DND-41 (cell line): Measurements from ENCODE around the gene PLP2.
"Not testable (repeated sequence)": the region's sequence is repeated elsewhere in the genome, so short reads cannot be mapped to it uniquely, and the experiment has no call there.

Experiments
- ATAC-seq: fragments of 200-7000 bp; cut with Tn5 transposase; 3 replicates; pipeline ENCODE4 v1.9.1; 2021; ENCODE audit warnings: low read depth; ENCODE audit not compliant: insufficient read depth
- DNase-seq: peaks from one replicate; pipeline ENCODE4 v3.0.0-alpha.2; 2020
- H2AFZ ChIP-seq: 2 replicates; pipeline ENCODE4 v1.6.0; 2012; ENCODE audit warnings: low read depth, low read length
- H3K27ac ChIP-seq: 2 replicates; pipeline ENCODE4 v1.5.1; 2012; ENCODE audit warnings: low read length, inconsistent platforms
- H3K27me3 ChIP-seq: fragments of 200-600 bp; sonication (generic); 2 replicates; pipeline ENCODE4 v1.6.0; 2012; ENCODE audit warnings: low read length, mild to moderate bottlenecking, inconsistent platforms; ENCODE audit not compliant: insufficient read depth, poor library complexity
- H3K36me3 ChIP-seq: 2 replicates; pipeline ENCODE4 v1.5.1; 2012; ENCODE audit warnings: low read length, inconsistent platforms; ENCODE audit not compliant: insufficient read depth
- H3K4me1 ChIP-seq: 2 replicates; pipeline ENCODE4 v1.5.1; 2012; ENCODE audit warnings: mild to moderate bottlenecking, low read length; ENCODE audit not compliant: insufficient read depth
- H3K4me2 ChIP-seq: 2 replicates; pipeline ENCODE4 v1.6.0; 2012; ENCODE audit warnings: mild to moderate bottlenecking, moderate library complexity, low read length, inconsistent platforms; ENCODE audit not compliant: insufficient read depth
- H3K4me3 ChIP-seq, 2 experiments: fragments of 200-600 bp in 1 of 2; shearing (Covaris generic) in 1 of 2; 2 replicates each; pipeline ENCODE4 v1.5.1; 2012 to 2016; ENCODE audit warnings: inconsistent platforms in 2 of 2, low read length in 2 of 2, mild to moderate bottlenecking in 2 of 2, low read depth in 1 of 2, moderate library complexity in 1 of 2
- H3K79me2 ChIP-seq: 2 replicates; pipeline ENCODE4 v1.6.0; 2012; ENCODE audit warnings: low read length, inconsistent platforms; ENCODE audit not compliant: insufficient read depth
- H3K9ac ChIP-seq: 2 replicates; pipeline ENCODE4 v1.6.0; 2012; ENCODE audit warnings: low read depth, mild to moderate bottlenecking, inconsistent platforms, low read length, moderate library complexity
- H3K9me3 ChIP-seq: 2 replicates; pipeline ENCODE4 v1.5.1; 2012; ENCODE audit warnings: low read length, moderate library complexity, mild to moderate bottlenecking, inconsistent platforms; ENCODE audit not compliant: insufficient read depth, severe bottlenecking
- H4K20me1 ChIP-seq: 2 replicates; pipeline ENCODE4 v1.6.0; 2012; ENCODE audit warnings: low read length; ENCODE audit not compliant: insufficient read depth
- EZH2 ChIP-seq: IDR thresholded peaks from 3 replicates; pipeline ENCODE4 v1.6.1; 2012; ENCODE audit warnings: borderline replicate concordance, low read depth, mild to moderate bottlenecking, moderate library complexity, low read length, inconsistent platforms; ENCODE audit not compliant: severe bottlenecking
- TF ChIP-seq, protein P1 (sequence below): IDR thresholded peaks from 2 replicates; pipeline ENCODE4 v1.5.1; 2012; ENCODE audit warnings: borderline replicate concordance, low read length, moderate library complexity, mild to moderate bottlenecking; ENCODE audit not compliant: poor library complexity, severe bottlenecking; ENCODE audit errors: extremely low read depth

The PLP2 gene

DNA sequence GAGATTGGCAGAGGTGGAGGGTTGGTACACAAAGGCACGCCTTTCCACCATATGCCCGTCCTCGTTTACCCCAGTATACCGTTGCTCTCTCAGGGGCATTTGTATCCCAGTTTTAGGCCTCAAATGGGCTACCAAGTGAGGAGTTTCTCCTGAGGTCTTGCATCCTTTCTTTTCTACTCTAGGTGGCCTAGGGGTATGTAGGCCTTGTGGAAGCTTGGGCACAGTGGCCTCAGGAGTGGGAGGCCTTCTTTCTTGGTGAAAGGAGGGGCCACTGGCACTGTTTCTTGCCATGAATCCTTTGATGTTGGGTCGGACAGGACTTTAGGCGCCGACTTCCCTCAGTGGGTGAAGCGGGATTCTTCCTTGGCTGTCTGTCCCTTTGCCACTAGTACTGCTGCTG lies 24.4 kb upstream of the PLP2 start:
- no peaks in the 10 kb centered on the region for H4K20me1 ChIP-seq
- ATAC-seq (no peak), DNase-seq (no peak)
- no peaks in the 10 kb centered on the region for H3K4me1 ChIP-seq
- H3K27ac ChIP-seq = no peak overlapping the region
- no peaks in the 10 kb centered on the region for H3K9me3 ChIP-seq
- no peak overlapping the region for H3K9ac ChIP-seq
- no peak for TF ChIP-seq EZH2
- TF ChIP-seq, protein P1, sequence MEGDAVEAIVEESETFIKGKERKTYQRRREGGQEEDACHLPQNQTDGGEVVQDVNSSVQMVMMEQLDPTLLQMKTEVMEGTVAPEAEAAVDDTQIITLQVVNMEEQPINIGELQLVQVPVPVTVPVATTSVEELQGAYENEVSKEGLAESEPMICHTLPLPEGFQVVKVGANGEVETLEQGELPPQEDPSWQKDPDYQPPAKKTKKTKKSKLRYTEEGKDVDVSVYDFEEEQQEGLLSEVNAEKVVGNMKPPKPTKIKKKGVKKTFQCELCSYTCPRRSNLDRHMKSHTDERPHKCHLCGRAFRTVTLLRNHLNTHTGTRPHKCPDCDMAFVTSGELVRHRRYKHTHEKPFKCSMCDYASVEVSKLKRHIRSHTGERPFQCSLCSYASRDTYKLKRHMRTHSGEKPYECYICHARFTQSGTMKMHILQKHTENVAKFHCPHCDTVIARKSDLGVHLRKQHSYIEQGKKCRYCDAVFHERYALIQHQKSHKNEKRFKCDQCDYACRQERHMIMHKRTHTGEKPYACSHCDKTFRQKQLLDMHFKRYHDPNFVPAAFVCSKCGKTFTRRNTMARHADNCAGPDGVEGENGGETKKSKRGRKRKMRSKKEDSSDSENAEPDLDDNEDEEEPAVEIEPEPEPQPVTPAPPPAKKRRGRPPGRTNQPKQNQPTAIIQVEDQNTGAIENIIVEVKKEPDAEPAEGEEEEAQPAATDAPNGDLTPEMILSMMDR = no peak
- no peaks in the 10 kb centered on the region for H3K36me3 ChIP-seq
- no peak overlapping the region for H3K4me3 ChIP-seq
- no peak overlapping the region for H3K4me2 ChIP-seq
- no peak overlapping the region for H2AFZ ChIP-seq
- H3K27me3 ChIP-seq = no peaks in the 10 kb centered on the region
- no peaks in the 10 kb centered on the region for H3K79me2 ChIP-seq

DNA sequence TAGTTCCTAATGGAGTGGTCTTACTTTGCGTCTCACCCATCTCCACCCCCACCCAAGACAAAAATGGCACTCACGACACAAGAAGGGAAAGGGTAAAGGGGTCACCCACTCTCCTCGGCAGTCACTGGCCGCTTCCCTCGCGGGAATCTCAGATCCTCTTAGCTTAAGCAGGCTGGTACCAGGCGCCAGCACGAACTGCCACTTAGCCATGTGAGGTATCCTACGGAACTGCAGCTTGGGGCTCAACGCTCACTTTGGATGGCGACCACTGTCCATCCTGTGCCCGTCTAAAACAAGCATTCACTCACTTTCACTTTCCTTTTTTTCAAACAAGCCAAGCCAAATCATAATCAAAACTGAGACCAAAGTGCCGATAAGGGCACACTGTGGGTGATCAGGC lies 23.8 kb upstream of the PLP2 start:
- TF ChIP-seq EZH2 = no peak
- TF ChIP-seq, protein P1 = no peak
- H3K4me1 ChIP-seq = no peaks in the 10 kb centered on the region
- H3K9ac ChIP-seq = no peak overlapping the region
- no peak overlapping the region for H3K27ac ChIP-seq
- H4K20me1 ChIP-seq = no peaks in the 10 kb centered on the region
- no peak overlapping the region for H3K4me3 ChIP-seq
- DNase-seq (no peak), ATAC-seq (no peak)
- no peaks in the 10 kb centered on the region for H3K36me3 ChIP-seq
- no peak overlapping the region for H3K4me2 ChIP-seq
- no peaks in the 10 kb centered on the region for H3K27me3 ChIP-seq
- H3K79me2 ChIP-seq = no peaks in the 10 kb centered on the region
- H2AFZ ChIP-seq = no peak overlapping the region
- H3K9me3 ChIP-seq = no peaks in the 10 kb centered on the region

DNA sequence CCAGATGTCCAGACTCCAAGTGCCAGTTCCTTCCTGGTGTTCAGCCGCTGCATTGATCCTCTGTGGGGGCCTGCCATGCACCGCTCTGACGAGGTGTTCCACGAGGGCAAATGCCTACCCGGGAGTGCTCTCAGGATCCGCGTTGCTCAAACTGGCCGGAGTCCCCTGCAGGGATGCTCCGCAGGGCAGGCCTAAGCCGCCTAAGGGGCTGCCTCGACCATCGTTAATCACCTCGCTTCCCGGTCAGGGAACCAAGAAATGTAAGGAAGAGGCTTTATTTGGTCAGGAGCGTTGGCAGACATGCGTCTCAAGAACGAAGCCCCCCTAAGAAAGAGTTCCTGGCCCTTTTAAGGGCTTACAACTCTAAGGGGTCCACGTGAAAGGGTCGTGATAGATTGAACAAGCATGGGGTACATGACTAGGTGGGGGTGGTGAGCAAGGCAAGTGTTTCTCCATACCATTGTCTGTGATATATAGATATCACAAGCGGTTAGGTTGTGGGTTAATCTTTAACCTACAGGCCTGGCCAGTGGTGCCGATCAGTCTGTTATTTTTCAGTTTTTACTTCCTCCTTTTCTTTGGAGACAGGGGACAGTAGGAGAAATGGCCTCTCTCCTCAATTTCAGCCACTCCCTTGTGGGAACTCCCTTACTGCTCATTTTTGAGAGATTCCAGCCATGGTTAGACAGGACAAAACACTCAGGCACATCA lies 23.2 kb upstream of the PLP2 start:
- H3K9me3 ChIP-seq, H3K27me3 ChIP-seq, DNase-seq, H2AFZ ChIP-seq, H3K4me1 ChIP-seq, H3K4me3 ChIP-seq, ATAC-seq, H3K79me2 ChIP-seq, H3K27ac ChIP-seq, H4K20me1 ChIP-seq, H3K9ac ChIP-seq, H3K36me3 ChIP-seq, H3K4me2 ChIP-seq: not testable (repeated sequence)

DNA sequence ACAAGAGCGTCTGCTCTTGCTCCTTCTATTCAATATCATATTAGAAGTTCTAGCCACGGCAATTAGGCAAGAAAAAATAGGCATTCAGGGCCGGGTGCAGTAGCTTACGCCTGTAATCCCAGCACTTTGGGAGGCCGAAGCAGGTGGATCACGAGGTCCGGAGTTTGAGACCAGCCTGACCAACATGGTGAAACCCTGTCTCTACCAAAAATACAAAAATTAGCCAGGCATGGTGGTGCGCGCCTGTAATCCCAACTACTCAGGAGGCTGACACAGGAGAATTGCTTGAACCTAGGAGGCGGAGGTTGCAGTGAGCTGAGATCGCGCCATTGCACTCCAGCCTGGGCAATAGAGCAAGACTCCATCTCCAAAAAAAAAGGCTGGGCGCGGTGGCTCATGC lies 22.4 kb upstream of the PLP2 start:
- not testable (repeated sequence) for H3K27me3 ChIP-seq, H3K4me2 ChIP-seq, H3K9ac ChIP-seq, H3K27ac ChIP-seq, H3K9me3 ChIP-seq, H3K36me3 ChIP-seq, H3K4me3 ChIP-seq, H4K20me1 ChIP-seq, DNase-seq, ATAC-seq, H2AFZ ChIP-seq, H3K4me1 ChIP-seq, H3K79me2 ChIP-seq
